K562 (cell line): ENCODE data around the gene ATXN1. TPM values are rescaled to one million over a fixed set of nuclear protein-coding genes. Genes with fewer than 3 reads are reported as not detected.

ENCODE experiments used
- CEBPG ChIP-seq, 3 experiments: fragments of 200-800 bp in 1 of 3; sonication (Bioruptor generic) in 1 of 3; sonication (generic) in 1 of 3; formaldehyde crosslinking in 1 of 3; IDR thresholded peaks in 2 of 3; conservative IDR thresholded peaks in 1 of 3; 2 replicates each; pipeline versions ENCODE4 v1.6.1 to v1.8.0; 2016 to 2022; ENCODE audit warnings: missing compliant biosample characterization in 2 of 3, missing genetic modification characterization in 2 of 3, mild to moderate bottlenecking in 1 of 3, missing genetic modification reagents in 1 of 3
- MCM5 ChIP-seq: fragments of 450-650 bp; IDR thresholded peaks from 2 replicates; pipeline ENCODE4 v1.6.1; 2016; ENCODE audit warnings: low read depth
- ZBTB34 ChIP-seq: fragments of 250-450 bp; sonication (Bioruptor Pico); IDR thresholded peaks from 2 replicates; pipeline ENCODE4 v1.8.0; 2021; ENCODE audit warnings: mild to moderate bottlenecking, moderate library complexity
- ZC3H8 ChIP-seq: fragments of 450-650 bp; IDR thresholded peaks from 2 replicates; pipeline ENCODE4 v1.6.1; 2017
- ZHX1 ChIP-seq: fragments of 150-350 bp; conservative IDR thresholded peaks from 2 replicates; pipeline ENCODE4 v1.6.1; 2014; ENCODE audit warnings: low read length
- polyA plus RNA-seq, 8 experiments: library from polyadenylated mRNA; depleted of rRNA in 4 of 8; stranded (reverse) in 5 of 8; unstranded in 3 of 8; fragments of >200 nt; fragmentation: Nextera tagmentation in 2 of 8; fragmentation: Illumina TruSeq in 1 of 8; extraction: Ambion mirVana in 2 of 8; extraction: Trizol in 1 of 8; gene quantifications; 2 replicates each; pipeline versions ENCODE4 v1.2.1 to v1.2.3, GENCODE V29; 2011 to 2014; ENCODE audit warnings: inconsistent platforms in 1 of 8, missing spikeins in 1 of 8
- total RNA-seq, 7 experiments: library from RNA; depleted of rRNA in 6 of 7; stranded (reverse); fragments of >200 nt in 6 of 7; fragmentation: Illumina TruSeq in 2 of 7; extraction: Trizol in 2 of 7; gene quantifications; 2 replicates each; pipeline versions ENCODE4 v1.2.1 to v1.2.3, GENCODE V29; 2011 to 2021; ENCODE audit warnings: low replicate concordance in 1 of 7
- TF ChIP-seq, protein P1 (sequence below): fragments of 450-650 bp; formaldehyde crosslinking; IDR thresholded peaks from 2 replicates; pipeline ENCODE4 v1.4.0; 2020; ENCODE audit warnings: mild to moderate bottlenecking

Gene ATXN1
- total and polyA plus RNA-seq, 9 of the 15 experiments (the other 6 are each of a cell fraction or from before 2014, with no cell fraction given): under 0.01 to 1.2 (median 0.58) TPM

DNA sequence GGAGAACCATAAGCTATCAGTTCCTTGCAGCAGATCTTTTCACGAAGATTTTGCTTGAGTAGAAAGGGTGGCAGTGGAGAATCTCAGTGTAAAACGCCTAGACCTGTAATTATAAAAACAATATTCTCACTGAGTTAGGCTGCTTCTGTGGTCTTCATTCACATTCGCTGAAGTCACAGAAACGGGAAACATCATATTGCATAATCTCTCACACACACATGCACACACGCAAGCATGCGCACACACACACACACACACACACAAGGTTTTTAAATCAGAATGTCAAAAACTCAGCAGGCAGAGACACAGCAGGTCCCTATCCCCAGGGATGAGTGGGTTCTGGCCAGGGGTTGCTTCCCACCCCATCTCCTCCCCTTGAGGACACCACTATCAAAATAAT, 175.5 kb downstream of the ATXN1 start (continued):
- TF ChIP-seq CEBPG (CRISPR knock-in tag; IDR thresholded peaks at IDR 0.05) (no peak), CEBPG (tag; conservative IDR thresholded peaks at IDR 0.05 in 1 of 2, IDR thresholded peaks at IDR 0.05 in 1 of 2) (peak; percentile 38 to 75; a peak in 2 of 4 replicates), ZBTB34 (no peak), ZC3H8 (no peak), ZHX1 (no peak), MCM5 (no peak)
- TF ChIP-seq, protein P1, sequence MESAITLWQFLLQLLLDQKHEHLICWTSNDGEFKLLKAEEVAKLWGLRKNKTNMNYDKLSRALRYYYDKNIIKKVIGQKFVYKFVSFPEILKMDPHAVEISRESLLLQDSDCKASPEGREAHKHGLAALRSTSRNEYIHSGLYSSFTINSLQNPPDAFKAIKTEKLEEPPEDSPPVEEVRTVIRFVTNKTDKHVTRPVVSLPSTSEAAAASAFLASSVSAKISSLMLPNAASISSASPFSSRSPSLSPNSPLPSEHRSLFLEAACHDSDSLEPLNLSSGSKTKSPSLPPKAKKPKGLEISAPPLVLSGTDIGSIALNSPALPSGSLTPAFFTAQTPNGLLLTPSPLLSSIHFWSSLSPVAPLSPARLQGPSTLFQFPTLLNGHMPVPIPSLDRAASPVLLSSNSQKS: no peak
